Gastrocnemius medialis (tissue), 4 donors: Measurements from ENCODE around the gene RAB26.

ENCODE experiments used
- CTCF ChIP-seq, 5 experiments: fragments of 450-650 bp in 3 of 5; fragments of 200-600 bp in 2 of 5; sonication (generic) in 2 of 5; IDR thresholded peaks in 4 of 5; conservative IDR thresholded peaks in 1 of 5; 1 replicate in 4 of 5; 2 replicates in 1 of 5; pipeline ENCODE4 v1.5.1; 2016 to 2019; ENCODE audit warnings: antibody characterized with exemption in 5 of 5, mild to moderate bottlenecking in 3 of 5, moderate library complexity in 3 of 5
- POLR2A ChIP-seq, 2 donors: fragments of 450-650 bp; IDR thresholded peaks; one replicate each; pipeline ENCODE4 v1.6.1; 2017; ENCODE audit warnings: antibody characterized with exemption in 2 of 2, mild to moderate bottlenecking in 2 of 2, moderate library complexity in 2 of 2

- TF ChIP-seq CTCF (IDR thresholded peaks at IDR 0.05 in 4 of 5, conservative IDR thresholded peaks at IDR 0.05 in 1 of 5) = no peak
- no peak for TF ChIP-seq POLR2A (IDR thresholded peaks at IDR 0.05)
These were observed 17.4 kb downstream of the RAB26 start for GRCh38 chr16:2165861-2166260.
